HepG2 (cell line): Measurements from ENCODE around the gene SLC39A10. TPM values are rescaled to one million over a fixed set of nuclear protein-coding genes. Genes with fewer than 3 reads are reported as not detected.

Experiments used
- CENPBD1 ChIP-seq: sonication (generic); formaldehyde crosslinking; IDR thresholded peaks from 2 replicates; pipeline ENCODE4 v1.8.0; 2022; ENCODE audit warnings: missing genetic modification reagents, low read depth, mild to moderate bottlenecking, borderline replicate concordance
- FOXP4 ChIP-seq: sonication (generic); formaldehyde crosslinking; IDR thresholded peaks from 2 replicates; pipeline ENCODE4 v1.4.0; 2020; ENCODE audit warnings: missing genetic modification reagents
- HNRNPH1 ChIP-seq: fragments of 200-400 bp; formaldehyde crosslinking; optimal IDR thresholded peaks from 2 replicates; pipeline ENCODE3; 2017; ENCODE audit warnings: mild to moderate bottlenecking, low read depth, low read length
- PATZ1 ChIP-seq: sonication (generic); formaldehyde crosslinking; IDR thresholded peaks from 2 replicates; pipeline ENCODE4 v1.4.0; 2020; ENCODE audit warnings: missing genetic modification reagents
- POGZ ChIP-seq: sonication (generic); formaldehyde crosslinking; IDR thresholded peaks from 2 replicates; pipeline ENCODE4 v1.4.0; 2020; ENCODE audit warnings: mild to moderate bottlenecking, missing genetic modification reagents
- PRDM4 ChIP-seq: sonication (generic); formaldehyde crosslinking; IDR thresholded peaks from 2 replicates; pipeline ENCODE4 v1.9.0; 2021; ENCODE audit warnings: missing genetic modification reagents, borderline replicate concordance
- REST ChIP-seq, 2 experiments: IDR thresholded peaks; 2 replicates each; pipeline ENCODE4 v1.6.1; 2011 to 2012; ENCODE audit warnings: low read length in 2 of 2, borderline replicate concordance in 1 of 2, low read depth in 1 of 2, mild to moderate bottlenecking in 1 of 2, moderate library complexity in 1 of 2
- TFE3 ChIP-seq: IDR thresholded peaks from 2 replicates; pipeline ENCODE4 v1.6.1; 2016
- TIGD3 ChIP-seq: sonication (generic); formaldehyde crosslinking; IDR thresholded peaks from 2 replicates; pipeline ENCODE4 v1.5.1; 2020; ENCODE audit warnings: mild to moderate bottlenecking, missing genetic modification reagents, borderline replicate concordance
- ZFP36L1 ChIP-seq: sonication (generic); formaldehyde crosslinking; IDR thresholded peaks from 2 replicates; pipeline ENCODE4 v1.8.0; 2022; ENCODE audit warnings: mild to moderate bottlenecking, missing genetic modification reagents, moderate library complexity
- ZNF564 ChIP-seq: sonication (generic); formaldehyde crosslinking; IDR thresholded peaks from 2 replicates; pipeline ENCODE4 v1.8.1; 2023; ENCODE audit warnings: mild to moderate bottlenecking, missing genetic modification reagents
- ZZZ3 ChIP-seq: sonication (generic); formaldehyde crosslinking; IDR thresholded peaks from 2 replicates; pipeline ENCODE4 v1.4.0; 2020; ENCODE audit warnings: missing genetic modification reagents, mild to moderate bottlenecking, borderline replicate concordance
- polyA plus RNA-seq, 8 experiments: library from polyadenylated mRNA; depleted of rRNA in 3 of 8; stranded (reverse) in 7 of 8; unstranded in 1 of 8; fragments of >200 nt; fragmentation: Illumina TruSeq in 4 of 8; extraction: Trizol in 4 of 8; gene quantifications; 2 replicates each; pipeline versions ENCODE4 v1.2.1 to v1.2.3, GENCODE V29; 2011 to 2016; ENCODE audit warnings: low read depth in 4 of 8, missing spikeins in 1 of 8, mixed read lengths in 1 of 8; ENCODE audit not compliant: insufficient read depth in 1 of 8
- total RNA-seq, 5 experiments: library from RNA; depleted of rRNA; stranded (reverse); fragments of >200 nt; fragmentation: Illumina TruSeq; extraction: Trizol; gene quantifications; 2 replicates each; pipeline ENCODE4 v1.2.3, GENCODE V29; 2016; ENCODE audit warnings: low read depth in 1 of 5

The SLC39A10 gene
- total and polyA plus RNA-seq, 2 of the 13 experiments (the other 11 are each of a cell fraction or from before 2014, with no cell fraction given) = 13.2 to 21.0 TPM

GRCh38 chr2:195657634-195658540 is 861 bp downstream of the SLC39A10 start (continued):
- TF ChIP-seq REST (IDR thresholded peaks at IDR 0.05; ENCODE audit: borderline replicate concordance in 1 of 2, low read depth in 1 of 2, low read length in 2 of 2) (no peak), PATZ1 (CRISPR knock-in tag) (peak; percentile 81), HNRNPH1 (peak; percentile 61), ZZZ3 (no peak), POGZ (CRISPR knock-in tag) (no peak), TIGD3 (no peak), PRDM4 (peak; percentile 69; the same call in 1 of the 2 replicates), CENPBD1 (no peak), ZNF564 (CRISPR knock-in tag) (peak; percentile 26; the same call in 1 of the 2 replicates), TFE3 (CRISPR knock-in tag) (peak; percentile 63), FOXP4 (CRISPR knock-in tag) (0 out of 2 replicates have a peak, but pooled peaks have one; percentile 44), ZFP36L1 (CRISPR knock-in tag) (no peak; the same call in 1 of the 2 replicates)
